ENCODE measurements around the gene OS9. TPM values are rescaled to one million over a fixed set of nuclear protein-coding genes. Genes with fewer than 3 reads are reported as not detected.

The OS9 gene
- total and polyA plus RNA-seq, 5 donors = 127 to 168 (median 147) TPM

DNA sequence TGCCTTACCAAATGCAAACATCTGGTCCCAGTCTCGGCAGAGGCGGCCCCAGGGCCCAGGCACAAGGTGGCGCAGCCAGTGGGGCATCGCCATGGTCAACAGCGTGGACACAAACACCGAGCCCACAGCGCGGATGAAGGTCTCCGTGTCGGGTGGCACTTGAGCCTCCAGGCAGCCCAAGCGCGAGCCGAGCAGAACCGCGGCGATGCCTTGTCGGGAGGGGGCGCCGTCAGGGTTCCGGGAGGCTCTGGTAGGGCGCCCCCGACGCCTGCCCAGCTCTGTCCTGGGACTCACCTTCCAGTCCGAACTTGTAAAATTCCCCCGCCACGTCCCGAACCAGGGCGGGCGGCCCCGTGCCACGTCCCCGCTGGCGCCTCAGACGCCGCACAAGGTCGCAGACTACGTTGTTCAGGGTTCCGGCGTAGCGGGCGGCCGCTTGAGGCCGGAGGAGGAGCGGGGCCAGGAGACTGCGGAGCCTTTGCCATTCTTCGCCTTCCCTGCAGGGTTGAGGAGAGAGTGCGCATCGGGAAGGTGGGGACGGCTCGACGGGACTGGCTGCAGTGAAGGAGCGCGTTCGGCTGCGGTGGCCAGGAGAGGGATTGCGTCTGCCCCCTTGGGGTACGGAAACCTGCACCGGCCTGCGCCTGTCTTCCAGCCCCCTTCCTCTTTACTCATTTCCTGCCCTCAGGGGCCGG lies 71.2 kb downstream of the OS9 start:
- no peaks in the 10 kb centered on the region for H3K27me3 ChIP-seq (ENCODE audit: control insufficient read depth, insufficient read depth)
- peak overlapping the region; percentile 14 for H3K4me3 ChIP-seq (ENCODE audit: low read length)
- WGBS = 1% methylated on average over 60 of the region's 60 CpGs
- no peaks in the 10 kb centered on the region for H3K9me3 ChIP-seq (ENCODE audit: control insufficient read depth, low read length)
- peak; percentile 36 to 54 for ATAC-seq
- DNase-seq = peak in 2 of 3 donors; percentile 73 to 74
- H3K4me1 ChIP-seq (ENCODE audit: control insufficient read depth, insufficient read depth, low read length) = peaks cover 4% of the 10 kb centered on the region
- no peak overlapping the region for H3K27ac ChIP-seq (ENCODE audit: low read length)
- intact Hi-C loops (cut with DNase I) = no loop called here

DNA sequence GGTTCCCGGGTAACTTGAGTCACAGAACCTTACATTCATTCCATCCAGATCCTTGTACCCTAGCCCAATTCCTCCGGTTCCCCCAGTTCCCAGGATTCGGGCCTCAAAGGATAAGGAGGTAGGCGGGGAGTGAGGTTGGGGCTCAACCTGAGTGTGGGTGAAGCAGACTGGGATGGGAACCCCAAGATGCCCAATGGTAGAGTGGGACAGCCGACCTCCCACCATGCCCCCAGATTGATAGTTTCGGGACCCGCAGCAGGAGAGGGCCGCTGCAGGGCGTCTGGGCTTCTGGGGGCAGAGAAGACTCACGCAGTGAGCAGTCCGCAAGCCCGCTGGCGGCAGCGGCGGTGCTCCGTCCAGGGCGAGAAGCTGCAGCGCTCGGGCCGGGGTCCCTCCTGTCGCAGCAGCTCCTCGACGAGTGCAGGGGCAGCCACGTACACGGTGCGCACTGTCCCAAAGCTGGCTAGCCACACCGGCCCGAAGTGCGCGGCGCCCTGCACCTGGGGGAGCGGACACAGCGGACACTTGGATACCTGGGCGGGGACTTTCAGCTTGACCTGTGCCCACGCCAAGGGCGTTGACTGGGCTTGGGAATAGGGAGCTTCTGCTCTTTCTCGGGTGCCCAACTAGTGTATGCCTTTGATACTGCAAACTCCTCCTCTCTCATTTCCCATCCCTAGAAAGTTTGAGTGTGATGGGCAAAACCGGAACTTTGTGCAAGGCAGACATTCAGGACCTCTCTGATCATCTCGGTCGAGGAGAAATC lies 71.9 kb downstream of the OS9 start:
- no peak overlapping the region for H3K27ac ChIP-seq (ENCODE audit: low read length)
- WGBS = 2% methylated on average over 40 of the region's 40 CpGs
- DNase-seq (no peak), ATAC-seq (peak; percentile 11 to 16)
- intact Hi-C loops (cut with DNase I) = no loop called here
- no peaks in the 10 kb centered on the region for H3K9me3 ChIP-seq (ENCODE audit: control insufficient read depth, low read length)
- H3K4me1 ChIP-seq (ENCODE audit: control insufficient read depth, insufficient read depth, low read length) = peaks cover 4% of the 10 kb centered on the region
- H3K27me3 ChIP-seq (ENCODE audit: control insufficient read depth, insufficient read depth) = no peaks in the 10 kb centered on the region
- H3K4me3 ChIP-seq (ENCODE audit: low read length) = peak overlapping the region; percentile 22

DNA sequence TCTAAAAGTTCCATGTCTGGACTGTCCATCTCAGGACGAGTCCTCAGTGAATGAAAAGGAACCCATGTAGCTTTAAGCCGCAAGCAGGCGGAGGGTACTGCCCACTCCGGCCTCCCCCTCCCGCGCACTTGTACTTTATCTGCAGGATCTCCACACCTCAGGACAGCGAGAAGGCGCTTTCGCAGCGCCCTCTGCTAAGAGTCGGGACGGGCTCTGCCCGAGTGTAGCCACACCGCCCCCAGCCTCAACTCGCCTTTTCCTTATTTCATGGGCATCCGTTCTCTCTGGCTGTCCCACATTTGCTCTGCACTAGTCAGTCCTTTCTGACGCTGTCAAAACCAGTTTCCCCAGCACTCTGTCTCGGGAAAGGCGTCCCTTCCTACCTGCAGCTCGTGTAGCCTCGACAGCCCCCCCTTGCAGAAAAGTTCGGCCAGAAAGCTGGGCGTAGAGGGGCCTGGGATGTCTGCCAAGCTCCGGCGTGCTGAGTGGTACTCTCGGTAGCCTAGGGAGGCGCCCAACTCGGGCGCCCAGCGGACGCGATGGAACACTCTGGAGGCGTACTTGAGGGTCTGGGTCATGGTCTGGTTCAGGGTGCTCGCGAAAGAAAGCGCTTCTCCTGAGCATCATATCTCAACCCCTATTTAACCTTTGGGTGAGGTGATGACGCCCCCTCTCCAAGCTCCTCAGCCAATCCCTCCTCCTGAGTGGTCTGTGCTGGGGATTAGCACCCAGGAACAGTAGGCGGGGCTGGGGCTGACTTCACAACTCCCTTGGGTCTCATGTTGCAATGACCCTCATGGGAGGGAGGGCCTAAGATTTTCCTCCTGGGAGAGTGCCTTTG lies 72.8 kb downstream of the OS9 start, which contains the start of gene CYP27B1:
Gene CYP27B1 (minus strand): TSS at position 615 of the 841 bp plus-strand sequence. CDS start 37 bp downstream, at position 578.
- intact Hi-C loops (cut with DNase I) = no loop called here
- Histone ChIP-seq H3K9me3 (ENCODE audit: control insufficient read depth, low read length) (no peaks in the 10 kb centered on the region), H3K4me1 (ENCODE audit: control insufficient read depth, insufficient read depth, low read length) (peaks cover 7% of the 10 kb centered on the region), H3K27me3 (ENCODE audit: control insufficient read depth, insufficient read depth) (no peaks in the 10 kb centered on the region), H3K4me3 (ENCODE audit: low read length) (peak within 1 kb of the TSS; percentile 22), H3K27ac (ENCODE audit: low read length) (no peak within 1 kb of the TSS)
- ATAC-seq (peak; percentile 8 to 18), DNase-seq (peak; percentile 55 to 80 (median 71))
- 4% methylated on average over 38 of the region's 38 CpGs for WGBS

DNA sequence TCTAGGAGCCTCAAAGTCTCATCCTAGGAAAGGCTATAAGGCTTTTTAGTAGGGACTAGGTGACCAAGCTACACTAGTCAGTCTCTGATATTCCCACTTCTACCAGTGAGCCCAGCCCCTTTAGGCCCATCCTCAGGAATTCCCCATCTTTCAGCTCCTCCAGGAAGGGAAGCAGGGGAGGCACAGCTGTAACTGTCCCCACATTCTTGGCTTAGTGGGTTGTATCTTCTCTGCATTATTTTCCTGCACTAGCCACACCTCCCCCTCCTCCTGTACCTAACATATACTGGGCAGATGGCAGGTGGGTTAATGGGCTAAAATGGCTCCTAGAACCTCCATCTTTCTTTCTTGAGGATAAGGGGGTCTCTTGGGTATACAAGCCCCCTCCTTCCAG lies 73.4 kb downstream of the OS9 start:
- intact Hi-C loops (cut with DNase I) = no loop called here
- H3K4me1 ChIP-seq (ENCODE audit: control insufficient read depth, insufficient read depth, low read length) = peaks cover 7% of the 10 kb centered on the region
- DNase-seq (no peak), ATAC-seq (no peak)
- no peaks in the 10 kb centered on the region for H3K27me3 ChIP-seq (ENCODE audit: control insufficient read depth, insufficient read depth)
- no peaks in the 10 kb centered on the region for H3K9me3 ChIP-seq (ENCODE audit: control insufficient read depth, low read length)
- no peak overlapping the region for H3K27ac ChIP-seq (ENCODE audit: low read length)
- no peak overlapping the region for H3K4me3 ChIP-seq (ENCODE audit: low read length)

DNA sequence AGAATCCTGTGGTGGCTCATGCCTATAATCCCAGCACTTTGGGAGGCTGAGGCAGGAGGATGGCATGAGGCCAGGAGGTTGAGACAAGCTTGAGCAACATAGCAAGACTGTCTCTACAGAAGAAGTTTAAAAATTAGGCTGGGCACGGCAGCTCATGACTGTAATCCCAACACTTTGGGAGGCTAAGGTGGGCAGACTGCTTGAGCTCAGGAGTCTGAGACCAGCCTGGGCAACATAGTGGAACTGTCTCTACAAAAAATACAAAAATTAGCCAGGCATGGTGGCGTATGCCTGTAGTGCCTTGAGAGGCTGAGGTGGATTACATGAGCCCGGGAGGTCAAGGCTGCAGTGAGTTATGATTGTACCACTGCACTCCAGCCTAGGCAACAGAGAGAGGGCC lies 73.9 kb downstream of the OS9 start:
- peaks cover 7% of the 10 kb centered on the region for H3K4me1 ChIP-seq (ENCODE audit: control insufficient read depth, insufficient read depth, low read length)
- intact Hi-C loops (cut with DNase I) = no loop called here
- no peak overlapping the region for H3K27ac ChIP-seq (ENCODE audit: low read length)
- no peak overlapping the region for H3K4me3 ChIP-seq (ENCODE audit: low read length)
- DNase-seq (no peak), ATAC-seq (no peak)
- no peaks in the 10 kb centered on the region for H3K9me3 ChIP-seq (ENCODE audit: control insufficient read depth, low read length)
- 95% methylated on average over 3 of the region's 3 CpGs for WGBS
- H3K27me3 ChIP-seq (ENCODE audit: control insufficient read depth, insufficient read depth) = no peaks in the 10 kb centered on the region

DNA sequence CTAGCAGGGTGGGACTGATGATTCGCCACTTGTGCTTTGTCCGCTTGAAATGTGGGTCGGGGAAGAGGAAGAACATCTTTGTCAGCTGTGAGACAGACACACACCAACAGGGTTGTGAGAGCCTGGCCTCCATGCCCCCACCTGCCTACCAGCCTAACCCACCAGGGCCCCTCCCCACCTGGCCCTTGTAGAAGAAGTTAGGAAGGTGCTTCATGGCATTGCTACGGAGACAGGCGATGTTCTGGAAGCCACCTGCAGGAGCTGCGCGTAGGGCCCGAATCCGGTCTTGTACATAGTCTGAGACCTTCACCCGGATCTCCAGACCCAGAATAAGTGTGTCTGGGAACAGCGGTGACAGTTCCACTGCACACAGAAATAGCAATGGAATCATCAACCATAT lies 75.7 kb downstream of the OS9 start:
- no peaks in the 10 kb centered on the region for H3K9me3 ChIP-seq (ENCODE audit: control insufficient read depth, low read length)
- peaks cover 7% of the 10 kb centered on the region for H3K4me1 ChIP-seq (ENCODE audit: control insufficient read depth, insufficient read depth, low read length)
- H3K27me3 ChIP-seq (ENCODE audit: control insufficient read depth, insufficient read depth) = no peaks in the 10 kb centered on the region
- no peak for ATAC-seq
- H3K27ac ChIP-seq (ENCODE audit: low read length) = no peak overlapping the region
- intact Hi-C loops (cut with DNase I) = no loop called here
- DNase-seq = no peak
- no peak overlapping the region for H3K4me3 ChIP-seq (ENCODE audit: low read length)
- WGBS = 97% methylated on average over 11 of the region's 11 CpGs

DNA sequence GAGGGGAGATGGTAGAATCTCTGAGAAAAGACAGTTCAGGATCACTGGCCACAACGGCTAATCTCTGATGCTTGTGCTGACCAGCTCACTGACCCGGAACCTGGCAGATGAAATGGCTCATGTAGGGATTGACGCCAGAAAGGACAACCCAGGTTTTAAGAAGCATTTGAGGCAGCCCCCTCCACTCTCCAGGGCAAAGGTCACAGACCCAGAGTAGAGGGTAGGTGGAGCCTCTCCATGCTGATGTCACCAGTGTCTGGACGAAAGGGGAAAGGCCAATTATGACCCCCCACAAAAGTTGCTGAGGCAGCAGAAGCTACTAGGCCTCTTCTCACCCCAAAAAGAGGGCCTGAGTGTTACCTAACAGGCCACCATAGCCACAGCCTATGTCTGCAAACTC lies 76.8 kb downstream of the OS9 start:
- ATAC-seq = no peak
- H3K27ac ChIP-seq (ENCODE audit: low read length) = no peak overlapping the region
- intact Hi-C loops (cut with DNase I) = no loop called here
- WGBS = 90% methylated on average over 4 of the region's 4 CpGs
- no peak overlapping the region for H3K4me3 ChIP-seq (ENCODE audit: low read length)
- no peak for DNase-seq
- no peaks in the 10 kb centered on the region for H3K27me3 ChIP-seq (ENCODE audit: control insufficient read depth, insufficient read depth)
- H3K9me3 ChIP-seq (ENCODE audit: control insufficient read depth, low read length) = no peaks in the 10 kb centered on the region
- peaks cover 3% of the 10 kb centered on the region for H3K4me1 ChIP-seq (ENCODE audit: control insufficient read depth, insufficient read depth, low read length)

Small RNA genes within 50 kb of the gene (microRNA-seq; reads per million reads assigned to microRNA genes)
- gene MIR6759 = 0 reads per million in 2 donors

Other genes starting within 250 kb of the OS9 start
- not detected for gene INHBE, start 238.8 kb upstream of the OS9 start, total RNA-seq
- gene INHBE, start 238.8 kb upstream of the OS9 start, polyA plus RNA-seq = not detected
- 1 to 10 TPM; 1.6 to 3.1 (median 2.5) TPM for gene GLI1, start 234.3 kb upstream of the OS9 start, total RNA-seq
- 0.59 TPM for gene GLI1, start 234.3 kb upstream of the OS9 start, polyA plus RNA-seq
- gene ARHGAP9, start 214.3 kb upstream of the OS9 start, total RNA-seq = 10 to 100 TPM in 1 of 4 donors, 1 to 10 TPM in 3; 4.8 to 10.2 (median 7.5) TPM
- gene ARHGAP9, start 214.3 kb upstream of the OS9 start, polyA plus RNA-seq = 3.0 TPM
- gene MARS1, start 206.1 kb upstream of the OS9 start, total RNA-seq = 10 to 100 TPM; 68.6 to 89.8 (median 72.8) TPM
- 54.9 TPM for gene MARS1, start 206.1 kb upstream of the OS9 start, polyA plus RNA-seq
- gene DDIT3, start 173.6 kb upstream of the OS9 start, total RNA-seq = 10 to 100 TPM; 21.8 to 34.7 (median 22.3) TPM
- 54.6 TPM for gene DDIT3, start 173.6 kb upstream of the OS9 start, polyA plus RNA-seq
- 10 to 100 TPM; 35.7 to 50.9 (median 41.6) TPM for gene MBD6, start 171.3 kb upstream of the OS9 start, total RNA-seq
- 16.4 TPM for gene MBD6, start 171.3 kb upstream of the OS9 start, polyA plus RNA-seq
- gene DCTN2, start 146.9 kb upstream of the OS9 start, total RNA-seq = 10 to 100 TPM; 88.6 to 92.4 (median 89.5) TPM
- 99.2 TPM for gene DCTN2, start 146.9 kb upstream of the OS9 start, polyA plus RNA-seq
- under 1 TPM; 0.09 to 0.31 (median 0.20) TPM for gene KIF5A, start 144.1 kb upstream of the OS9 start, total RNA-seq
- gene KIF5A, start 144.1 kb upstream of the OS9 start, polyA plus RNA-seq = 0.20 TPM
- 10 to 100 TPM; 14.9 to 17.1 (median 15.6) TPM for gene PIP4K2C, start 102.9 kb upstream of the OS9 start, total RNA-seq
- 8.7 TPM for gene PIP4K2C, start 102.9 kb upstream of the OS9 start, polyA plus RNA-seq
- gene DTX3, start 89.3 kb upstream of the OS9 start, total RNA-seq = 10 to 100 TPM; 29.3 to 44.6 (median 38.1) TPM
- gene DTX3, start 89.3 kb upstream of the OS9 start, polyA plus RNA-seq = 28.9 TPM
- gene ARHGEF25, start 82.7 kb upstream of the OS9 start, total RNA-seq = 10 to 100 TPM; 14.0 to 22.6 (median 18.1) TPM
- 21.3 TPM for gene ARHGEF25, start 82.7 kb upstream of the OS9 start, polyA plus RNA-seq
- 1 to 10 TPM; 1.2 to 2.5 (median 2.2) TPM for gene B4GALNT1, start 60.9 kb upstream of the OS9 start, total RNA-seq
- gene B4GALNT1, start 60.9 kb upstream of the OS9 start, polyA plus RNA-seq = 3.3 TPM
- under 1 TPM; 0.53 to 0.91 (median 0.72) TPM for gene AGAP2, start 44.6 kb downstream of the OS9 start, total RNA-seq
- gene AGAP2, start 44.6 kb downstream of the OS9 start, polyA plus RNA-seq = 1.7 TPM
- 10 to 100 TPM; 31.5 to 41.3 (median 34.5) TPM for gene TSPAN31, start 50.9 kb downstream of the OS9 start, total RNA-seq
- gene TSPAN31, start 50.9 kb downstream of the OS9 start, polyA plus RNA-seq = 43.9 TPM
- gene CDK4, start 58.2 kb downstream of the OS9 start, total RNA-seq = 10 to 100 TPM; 50.9 to 53.9 (median 53.4) TPM
- gene CDK4, start 58.2 kb downstream of the OS9 start, polyA plus RNA-seq = 29.7 TPM
- 10 to 100 TPM; 15.2 to 17.8 (median 16.4) TPM for gene MARCHF9, start 61.0 kb downstream of the OS9 start, total RNA-seq
- 14.3 TPM for gene MARCHF9, start 61.0 kb downstream of the OS9 start, polyA plus RNA-seq
- gene CYP27B1, start 72.9 kb downstream of the OS9 start, total RNA-seq = under 1 TPM in 3 of 4 donors, not detected in 1; 0.12 to 0.22 (median 0.14) TPM
- gene CYP27B1, start 72.9 kb downstream of the OS9 start, polyA plus RNA-seq = 0.18 TPM
- gene METTL1, start 78.0 kb downstream of the OS9 start, total RNA-seq = 10 to 100 TPM in 1 of 4 donors, 1 to 10 TPM in 3; 5.7 to 15.8 (median 8.5) TPM
- 6.3 TPM for gene METTL1, start 78.0 kb downstream of the OS9 start, polyA plus RNA-seq
- gene EEF1AKMT3, start 78.5 kb downstream of the OS9 start, total RNA-seq = 1 to 10 TPM; 2.1 to 3.1 (median 2.6) TPM
- 0.95 TPM for gene EEF1AKMT3, start 78.5 kb downstream of the OS9 start, polyA plus RNA-seq
- gene TSFM, start 88.7 kb downstream of the OS9 start, total RNA-seq = 10 to 100 TPM; 28.9 to 36.1 (median 33.0) TPM
- 50.7 TPM for gene TSFM, start 88.7 kb downstream of the OS9 start, polyA plus RNA-seq
- 1 to 10 TPM; 2.6 to 4.1 (median 3.2) TPM for gene AVIL, start 124.6 kb downstream of the OS9 start, total RNA-seq
- gene AVIL, start 124.6 kb downstream of the OS9 start, polyA plus RNA-seq = 3.2 TPM
- 100 to 1,000 TPM in 2 of 4 donors, 10 to 100 TPM in 2; 94.3 to 116 (median 103) TPM for gene CTDSP2, start 152.6 kb downstream of the OS9 start, total RNA-seq
- 41.7 TPM for gene CTDSP2, start 152.6 kb downstream of the OS9 start, polyA plus RNA-seq
- gene ATP23, start 247.4 kb downstream of the OS9 start, total RNA-seq = 10 to 100 TPM in 2 of 4 donors, 1 to 10 TPM in 2; 6.4 to 11.9 (median 8.4) TPM
- 14.3 TPM for gene ATP23, start 247.4 kb downstream of the OS9 start, polyA plus RNA-seq